ENCODE data around the gene ALLC. TPM values are rescaled to one million over a fixed set of nuclear protein-coding genes. Genes with fewer than 3 reads are reported as not detected.
"Not testable (repeated sequence)": the region's sequence is repeated elsewhere in the genome, so short reads cannot be mapped to it uniquely, and the experiment has no call there.

The ALLC gene
- total RNA-seq, 1 experiment from 2014 or later = not detected

DNA sequence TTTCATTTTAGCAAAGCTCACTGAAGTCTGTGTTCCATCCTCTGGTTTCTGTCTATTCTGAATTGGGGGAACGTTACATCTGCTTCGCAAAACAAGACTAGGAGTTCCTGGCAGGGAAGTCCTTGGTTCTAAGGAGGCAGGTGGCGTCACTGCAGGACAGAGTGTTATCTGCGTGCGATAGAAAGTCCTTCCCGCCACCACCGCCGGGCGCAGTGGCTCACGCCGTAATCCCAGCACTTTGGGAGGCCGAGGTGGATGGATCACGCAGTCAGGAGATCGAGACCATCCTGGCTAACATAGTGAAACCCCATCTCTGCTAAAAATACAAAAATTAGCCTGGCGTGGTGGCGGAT is 22.0 kb upstream of the ALLC start:
- not testable (repeated sequence) for H3K9ac ChIP-seq (ENCODE audit: low read length); H3K27ac ChIP-seq (ENCODE audit: low read length); H2AFZ ChIP-seq (ENCODE audit: low read length); H3K79me2 ChIP-seq (ENCODE audit: low read length); H3K4me3 ChIP-seq (ENCODE audit: low read length); H3K9me3 ChIP-seq (ENCODE audit: low read length); H3K27me3 ChIP-seq (ENCODE audit: low read length); H3K4me2 ChIP-seq (ENCODE audit: low read depth, low read length, poor library complexity, severe bottlenecking); H3K4me1 ChIP-seq (ENCODE audit: low read length); H3K9me2 ChIP-seq (replicated peaks; ENCODE audit: insufficient read depth, low read length); H4K20me1 ChIP-seq (ENCODE audit: insufficient read depth, low read depth, low read length); H3K36me3 ChIP-seq (ENCODE audit: insufficient read depth, low read length); DNase-seq

DNA sequence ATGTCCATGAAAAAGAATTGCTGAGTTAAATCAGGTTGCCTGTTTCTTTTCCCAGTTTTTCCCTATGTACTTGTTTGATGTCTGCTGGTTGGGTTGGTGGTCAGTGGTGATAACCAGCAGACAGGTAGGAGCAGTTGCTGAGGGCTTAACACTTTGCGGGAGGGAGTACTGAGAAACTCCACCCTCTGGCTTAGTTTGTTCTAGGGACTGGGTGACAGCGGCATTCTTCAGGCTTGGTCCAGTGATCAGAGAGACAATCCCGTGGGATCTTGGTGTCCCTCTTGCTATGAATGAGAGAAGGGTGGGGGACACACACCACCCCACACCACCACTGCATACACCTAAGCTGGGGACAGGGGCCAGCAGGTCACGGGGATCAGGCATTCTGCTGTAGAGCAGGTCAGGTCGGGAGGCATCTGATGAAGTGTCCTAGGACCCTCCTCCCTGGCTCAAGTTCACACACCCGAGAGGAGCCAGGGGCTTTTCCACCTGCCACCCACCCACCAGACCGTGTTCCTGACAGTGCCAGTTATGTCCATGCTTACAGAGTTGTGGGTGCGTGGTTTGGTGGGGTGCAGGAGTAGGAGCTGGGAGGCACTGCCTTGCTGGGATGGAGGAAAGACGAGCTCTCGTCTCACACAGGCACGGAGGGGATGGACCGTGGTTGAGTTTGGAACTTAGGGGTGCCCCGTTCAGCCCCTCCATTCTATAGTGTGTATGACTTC is 21.3 kb upstream of the ALLC start:
- no peak for DNase-seq

DNA sequence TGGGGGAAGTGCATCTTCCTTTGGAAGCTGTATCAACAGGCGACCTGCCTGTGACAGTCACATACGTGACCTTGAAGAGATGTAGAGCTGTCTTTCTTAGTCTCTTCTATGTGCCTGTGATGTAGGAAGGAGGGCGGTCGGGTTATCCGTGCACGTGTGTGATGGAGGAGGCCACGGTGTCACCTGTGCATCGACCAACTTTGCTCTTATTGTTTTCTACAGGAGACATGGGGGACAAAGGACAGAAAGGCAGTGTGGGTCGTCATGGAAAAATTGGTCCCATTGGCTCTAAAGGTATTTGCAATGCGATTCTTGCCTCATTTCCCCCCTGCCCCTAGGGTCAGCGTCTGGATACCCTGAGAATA is 20.7 kb upstream of the ALLC start:
- H3K9me2 ChIP-seq (replicated peaks; ENCODE audit: insufficient read depth, low read length) = no peaks in the 10 kb centered on the region
- no peak overlapping the region for H3K27ac ChIP-seq (ENCODE audit: low read length)
- no peaks in the 10 kb centered on the region for H3K79me2 ChIP-seq (ENCODE audit: low read length)
- no peak for DNase-seq
- no peaks in the 10 kb centered on the region for H3K36me3 ChIP-seq (ENCODE audit: insufficient read depth, low read length)
- H3K4me1 ChIP-seq (ENCODE audit: low read length) = no peaks in the 10 kb centered on the region
- H3K27me3 ChIP-seq (ENCODE audit: low read length) = no peaks in the 10 kb centered on the region
- H3K4me2 ChIP-seq (ENCODE audit: low read depth, low read length, poor library complexity, severe bottlenecking) = no peak overlapping the region
- no peaks in the 10 kb centered on the region for H3K9me3 ChIP-seq (ENCODE audit: low read length)
- H3K4me3 ChIP-seq (ENCODE audit: low read length) = no peak overlapping the region
- no peaks in the 10 kb centered on the region for H4K20me1 ChIP-seq (ENCODE audit: insufficient read depth, low read depth, low read length)
- no peak overlapping the region for H2AFZ ChIP-seq (ENCODE audit: low read length)
- H3K9ac ChIP-seq (ENCODE audit: low read length) = no peak overlapping the region

More for the DNA sequence above, 21.3 kb upstream of the ALLC start:
- Histone ChIP-seq H3K27ac (ENCODE audit: low read length) (no peak overlapping the region), H3K9me2 (replicated peaks; ENCODE audit: insufficient read depth, low read length) (no peaks in the 10 kb centered on the region), H3K9ac (ENCODE audit: low read length) (no peak overlapping the region), H3K27me3 (ENCODE audit: low read length) (no peaks in the 10 kb centered on the region), H3K4me1 (ENCODE audit: low read length) (no peaks in the 10 kb centered on the region), H2AFZ (ENCODE audit: low read length) (no peak overlapping the region), H3K9me3 (ENCODE audit: low read length) (no peaks in the 10 kb centered on the region), H3K4me3 (ENCODE audit: low read length) (no peak overlapping the region), H3K79me2 (ENCODE audit: low read length) (no peaks in the 10 kb centered on the region), H3K36me3 (ENCODE audit: insufficient read depth, low read length) (no peaks in the 10 kb centered on the region), H3K4me2 (ENCODE audit: low read depth, low read length, poor library complexity, severe bottlenecking) (no peak overlapping the region), H4K20me1 (ENCODE audit: insufficient read depth, low read depth, low read length) (no peaks in the 10 kb centered on the region)

DNA sequence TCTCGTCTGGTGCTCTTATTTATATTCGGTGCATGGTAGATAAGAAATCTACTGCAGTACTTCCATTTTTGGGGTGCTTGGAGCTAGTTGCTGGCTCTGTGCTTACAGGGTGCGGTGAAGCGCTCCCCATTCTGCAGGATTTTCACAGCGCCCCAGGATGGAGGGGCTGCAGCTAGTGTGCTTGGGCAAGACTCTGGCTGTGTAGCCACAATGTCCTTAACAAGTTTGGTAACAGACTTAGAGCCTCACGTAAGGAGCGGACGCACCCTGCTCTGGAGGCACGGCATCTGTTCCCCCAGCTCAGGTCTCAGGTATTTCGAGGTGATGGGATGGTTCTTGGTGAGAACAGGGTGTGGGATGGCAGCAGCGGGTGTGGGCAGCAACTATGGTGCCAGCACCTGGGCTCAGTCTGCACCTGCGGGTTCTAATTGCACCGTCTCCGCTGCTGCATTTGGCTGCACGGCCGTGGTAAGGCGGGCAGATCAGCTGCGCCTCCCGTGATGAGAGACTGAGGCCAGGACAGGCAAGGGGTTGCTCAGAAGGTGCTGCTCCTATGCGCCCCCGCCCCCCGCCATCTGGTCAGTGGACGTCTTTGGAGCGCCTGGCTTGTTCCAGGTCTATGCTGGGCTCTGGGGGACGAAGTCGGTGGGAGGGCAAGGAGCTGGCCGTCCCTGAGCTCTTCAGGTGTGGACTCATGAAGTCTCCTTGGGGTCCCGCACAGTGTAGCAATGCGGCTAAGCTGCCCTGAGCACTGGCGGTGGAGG is 20.1 kb upstream of the ALLC start:
- Histone ChIP-seq H4K20me1 (ENCODE audit: insufficient read depth, low read depth, low read length) (no peaks in the 10 kb centered on the region), H3K79me2 (ENCODE audit: low read length) (no peaks in the 10 kb centered on the region), H2AFZ (ENCODE audit: low read length) (no peak overlapping the region), H3K4me1 (ENCODE audit: low read length) (no peaks in the 10 kb centered on the region), H3K9me3 (ENCODE audit: low read length) (no peaks in the 10 kb centered on the region), H3K9me2 (replicated peaks; ENCODE audit: insufficient read depth, low read length) (no peaks in the 10 kb centered on the region), H3K4me3 (ENCODE audit: low read length) (no peak overlapping the region), H3K27me3 (ENCODE audit: low read length) (no peaks in the 10 kb centered on the region), H3K36me3 (ENCODE audit: insufficient read depth, low read length) (no peaks in the 10 kb centered on the region), H3K27ac (ENCODE audit: low read length) (no peak overlapping the region), H3K4me2 (ENCODE audit: low read depth, low read length, poor library complexity, severe bottlenecking) (no peak overlapping the region), H3K9ac (ENCODE audit: low read length) (no peak overlapping the region)
- no peak for DNase-seq

DNA sequence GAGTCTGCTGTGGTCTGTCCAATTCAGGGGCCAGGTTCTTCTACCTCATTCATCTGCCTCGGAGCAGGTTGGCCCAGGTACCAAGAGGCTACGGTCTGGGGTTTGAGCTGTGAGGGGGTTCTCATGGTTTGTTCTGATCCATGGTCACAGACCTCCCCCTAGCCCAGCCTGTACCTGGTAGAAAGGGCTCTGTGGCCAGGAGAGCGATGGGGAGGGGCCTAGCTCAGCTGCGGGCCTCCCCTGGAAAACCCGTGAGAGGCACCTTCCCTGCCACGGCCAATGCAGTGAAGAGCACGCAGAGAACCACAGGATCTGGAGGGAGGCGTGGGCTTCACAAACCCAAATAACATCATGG is 19.6 kb upstream of the ALLC start:
- no peaks in the 10 kb centered on the region for H3K27me3 ChIP-seq (ENCODE audit: low read length)
- DNase-seq = no peak
- no peaks in the 10 kb centered on the region for H3K79me2 ChIP-seq (ENCODE audit: low read length)
- H3K4me2 ChIP-seq (ENCODE audit: low read depth, low read length, poor library complexity, severe bottlenecking) = no peak overlapping the region
- H3K4me1 ChIP-seq (ENCODE audit: low read length) = no peaks in the 10 kb centered on the region
- H3K9me2 ChIP-seq (replicated peaks; ENCODE audit: insufficient read depth, low read length) = no peaks in the 10 kb centered on the region
- H3K9me3 ChIP-seq (ENCODE audit: low read length) = no peaks in the 10 kb centered on the region
- no peaks in the 10 kb centered on the region for H4K20me1 ChIP-seq (ENCODE audit: insufficient read depth, low read depth, low read length)
- no peak overlapping the region for H3K27ac ChIP-seq (ENCODE audit: low read length)
- no peaks in the 10 kb centered on the region for H3K36me3 ChIP-seq (ENCODE audit: insufficient read depth, low read length)
- H3K4me3 ChIP-seq (ENCODE audit: low read length) = no peak overlapping the region
- H2AFZ ChIP-seq (ENCODE audit: low read length) = no peak overlapping the region
- no peak overlapping the region for H3K9ac ChIP-seq (ENCODE audit: low read length)

DNA sequence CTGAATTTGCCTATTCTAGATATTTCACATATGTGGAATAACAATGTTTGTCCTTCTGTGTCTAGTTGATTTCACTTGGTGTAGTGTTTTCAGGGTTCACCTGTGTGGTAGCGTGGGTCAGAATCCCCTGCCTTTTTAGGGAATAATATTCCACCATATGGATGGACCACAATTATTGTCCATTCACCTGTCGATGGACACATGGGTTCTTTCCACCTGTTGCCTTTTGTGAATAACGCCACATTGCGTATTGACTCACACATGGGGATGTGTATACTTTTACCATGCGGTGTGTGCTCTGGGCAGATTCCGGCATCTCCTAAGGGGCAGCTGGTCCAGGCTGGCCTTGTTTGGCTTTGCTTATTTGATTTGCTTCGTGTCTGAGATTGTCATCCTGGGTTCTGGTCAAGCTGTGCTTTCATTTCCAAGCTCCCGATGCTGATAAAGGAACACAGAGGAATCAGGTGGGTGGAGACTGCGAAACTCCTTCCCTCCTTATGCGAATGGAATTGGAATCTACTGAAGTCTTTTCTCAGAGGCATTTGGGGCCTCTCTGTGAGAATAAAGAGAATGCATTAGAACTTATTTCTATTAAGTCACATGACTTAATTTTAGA is 18.9 kb upstream of the ALLC start:
- Histone ChIP-seq H3K27ac (ENCODE audit: low read length) (no peak overlapping the region), H3K9me3 (ENCODE audit: low read length) (no peaks in the 10 kb centered on the region), H3K27me3 (ENCODE audit: low read length) (no peaks in the 10 kb centered on the region), H2AFZ (ENCODE audit: low read length) (no peak overlapping the region), H3K9ac (ENCODE audit: low read length) (no peak overlapping the region), H3K36me3 (ENCODE audit: insufficient read depth, low read length) (no peaks in the 10 kb centered on the region), H4K20me1 (ENCODE audit: insufficient read depth, low read depth, low read length) (no peaks in the 10 kb centered on the region), H3K79me2 (ENCODE audit: low read length) (no peaks in the 10 kb centered on the region), H3K4me3 (ENCODE audit: low read length) (no peak overlapping the region), H3K4me1 (ENCODE audit: low read length) (no peaks in the 10 kb centered on the region), H3K4me2 (ENCODE audit: low read depth, low read length, poor library complexity, severe bottlenecking) (no peak overlapping the region), H3K9me2 (replicated peaks; ENCODE audit: insufficient read depth, low read length) (no peaks in the 10 kb centered on the region)
- no peak for DNase-seq

DNA sequence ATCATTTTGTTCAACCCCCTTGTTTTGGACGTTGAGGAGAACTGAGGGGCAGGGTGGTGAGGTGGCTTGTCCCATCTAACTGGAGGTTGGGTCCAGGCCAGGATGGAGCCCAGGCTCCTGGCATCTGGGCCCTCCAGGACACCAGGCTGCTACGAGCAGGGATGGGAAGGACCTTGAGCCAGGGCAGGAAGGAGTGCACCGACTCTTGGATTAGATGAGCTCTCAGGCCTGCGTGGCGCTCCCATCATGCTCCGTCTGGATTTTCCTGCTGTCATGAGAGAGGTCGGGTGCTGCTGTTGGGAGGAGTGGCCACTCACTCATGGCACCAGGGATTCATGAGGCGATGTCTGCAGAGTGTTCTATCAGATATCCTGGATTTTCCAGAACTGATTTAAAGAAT is 18.3 kb upstream of the ALLC start:
- no peaks in the 10 kb centered on the region for H4K20me1 ChIP-seq (ENCODE audit: insufficient read depth, low read depth, low read length)
- no peak overlapping the region for H3K4me3 ChIP-seq (ENCODE audit: low read length)
- H3K9ac ChIP-seq (ENCODE audit: low read length) = no peak overlapping the region
- H3K4me2 ChIP-seq (ENCODE audit: low read depth, low read length, poor library complexity, severe bottlenecking) = no peak overlapping the region
- H3K4me1 ChIP-seq (ENCODE audit: low read length) = no peaks in the 10 kb centered on the region
- H3K27me3 ChIP-seq (ENCODE audit: low read length) = no peaks in the 10 kb centered on the region
- no peaks in the 10 kb centered on the region for H3K79me2 ChIP-seq (ENCODE audit: low read length)
- H2AFZ ChIP-seq (ENCODE audit: low read length) = no peak overlapping the region
- H3K9me2 ChIP-seq (replicated peaks; ENCODE audit: insufficient read depth, low read length) = no peaks in the 10 kb centered on the region
- no peaks in the 10 kb centered on the region for H3K9me3 ChIP-seq (ENCODE audit: low read length)
- DNase-seq = no peak
- H3K27ac ChIP-seq (ENCODE audit: low read length) = no peak overlapping the region
- no peaks in the 10 kb centered on the region for H3K36me3 ChIP-seq (ENCODE audit: insufficient read depth, low read length)

DNA sequence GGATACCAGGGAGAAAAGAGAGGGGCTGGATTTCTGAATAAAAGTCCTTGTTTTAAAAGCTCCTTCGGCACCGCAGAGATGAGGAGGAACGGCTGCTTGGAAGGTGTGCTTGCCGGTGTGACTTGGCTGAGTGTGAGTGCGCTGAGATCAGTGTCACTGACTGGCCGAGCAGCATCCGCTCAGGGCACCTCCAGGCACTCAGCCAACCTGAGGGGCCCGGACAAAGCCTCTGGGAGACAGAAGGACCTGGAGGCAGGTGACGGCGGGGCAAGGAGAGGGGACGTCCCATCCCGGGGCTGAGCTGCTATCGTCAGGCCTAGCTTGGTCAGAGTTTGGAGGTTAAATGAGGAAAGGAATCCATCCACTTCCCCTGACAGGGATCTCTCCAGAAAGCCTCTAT is 16.8 kb upstream of the ALLC start:
- no peak overlapping the region for H3K4me2 ChIP-seq (ENCODE audit: low read depth, low read length, poor library complexity, severe bottlenecking)
- DNase-seq = no peak
- H3K4me3 ChIP-seq (ENCODE audit: low read length) = no peak overlapping the region

More for the DNA sequence above, 16.8 kb upstream of the ALLC start:
- Histone ChIP-seq H3K79me2 (ENCODE audit: low read length) (no peaks in the 10 kb centered on the region), H3K27ac (ENCODE audit: low read length) (no peak overlapping the region), H3K9me3 (ENCODE audit: low read length) (no peaks in the 10 kb centered on the region), H2AFZ (ENCODE audit: low read length) (no peak overlapping the region), H3K27me3 (ENCODE audit: low read length) (no peaks in the 10 kb centered on the region), H3K36me3 (ENCODE audit: insufficient read depth, low read length) (no peaks in the 10 kb centered on the region), H4K20me1 (ENCODE audit: insufficient read depth, low read depth, low read length) (no peaks in the 10 kb centered on the region), H3K4me1 (ENCODE audit: low read length) (no peaks in the 10 kb centered on the region), H3K9ac (ENCODE audit: low read length) (no peak overlapping the region), H3K9me2 (replicated peaks; ENCODE audit: insufficient read depth, low read length) (no peaks in the 10 kb centered on the region)
